Naive thymus-derived CD4-positive, alpha-beta T cell (primary cell): ENCODE measurements around the gene COQ6. TPM values are rescaled to one million over a fixed set of nuclear protein-coding genes. Genes with fewer than 3 reads are reported as not detected.
"Not testable (repeated sequence)": the region's sequence is repeated elsewhere in the genome, so short reads cannot be mapped to it uniquely, and the experiment has no call there.

Experiments
- ATAC-seq: fragments of 150-1000 bp; cut with Tn5 transposase; 2 replicates; pipeline ENCODE4 v1.10.0; 2021; ENCODE audit warnings: mild to moderate bottlenecking, moderate library complexity
- CTCF ChIA-PET: fragments of 350-600 bp; sonication (Branson Sonifier 250); formaldehyde crosslinking; loops from one replicate; lab custom pipeline; 2021; ENCODE audit warnings: antibody characterized with exemption; lab: Charles Lee
- POLR2A ChIA-PET: fragments of 350-600 bp; sonication (Branson Sonifier 250); formaldehyde crosslinking; loops from one replicate; lab custom pipeline; 2021; ENCODE audit warnings: antibody characterized with exemption, inconsistent platforms; lab: Charles Lee
- DNase-seq, 9 donors: peaks; one replicate each; pipeline versions ENCODE4 v3.0.0 to v3.0.0-alpha.2; 2020 to 2022; ENCODE audit warnings: mixed read lengths in 1 of 9
- H3K27ac ChIP-seq: one replicate; pipeline ENCODE4 v1.7.0; 2013; ENCODE audit warnings: mild to moderate bottlenecking, low read depth, low read length, moderate library complexity
- H3K27me3 ChIP-seq, 2 donors: one replicate each; pipeline ENCODE4 v1.7.0; 2013; ENCODE audit warnings: low read length in 2 of 2, mild to moderate bottlenecking in 2 of 2, moderate library complexity in 2 of 2; ENCODE audit not compliant: control insufficient read depth in 2 of 2, insufficient read depth in 2 of 2
- H3K36me3 ChIP-seq, 3 experiments: 1 replicate in 2 of 3; 2 replicates in 1 of 3; pipeline ENCODE4 v1.7.0; 2013; ENCODE audit warnings: low read length in 3 of 3, mild to moderate bottlenecking in 3 of 3, moderate library complexity in 1 of 3; ENCODE audit not compliant: insufficient read depth in 3 of 3, control insufficient read depth in 2 of 3
- H3K4me1 ChIP-seq, 2 donors: one replicate each; pipeline ENCODE4 v1.7.0; 2013; ENCODE audit warnings: low read length in 2 of 2, mild to moderate bottlenecking in 2 of 2, moderate library complexity in 1 of 2; ENCODE audit not compliant: control insufficient read depth in 2 of 2, insufficient read depth in 2 of 2
- H3K4me3 ChIP-seq: 2 replicates; pipeline ENCODE4 v1.7.0; 2013; ENCODE audit warnings: mild to moderate bottlenecking, low read length
- H3K9me3 ChIP-seq, 3 experiments: 1 replicate in 2 of 3; 2 replicates in 1 of 3; pipeline ENCODE4 v1.7.0; 2013; ENCODE audit warnings: low read length in 3 of 3; ENCODE audit not compliant: control insufficient read depth in 2 of 3
- H3K27ac Mint-ChIP-seq, 9 donors: one replicate each; pipeline ENCODE4 v1.8.0; 2020 to 2022; ENCODE audit warnings: mixed read lengths in 9 of 9, mild to moderate bottlenecking in 8 of 9, moderate library complexity in 5 of 9, inconsistent platforms in 2 of 9
- H3K27me3 Mint-ChIP-seq, 5 donors: one replicate each; pipeline ENCODE4 v1.8.0; 2021 to 2022; ENCODE audit warnings: mixed read lengths in 5 of 5, mild to moderate bottlenecking in 1 of 5
- H3K36me3 Mint-ChIP-seq, 5 donors: one replicate each; pipeline ENCODE4 v1.8.0; 2020 to 2022; ENCODE audit warnings: mixed read lengths in 5 of 5, mild to moderate bottlenecking in 3 of 5, inconsistent platforms in 1 of 5
- H3K4me1 Mint-ChIP-seq, 7 donors: one replicate each; pipeline ENCODE4 v1.8.0; 2020 to 2022; ENCODE audit warnings: mixed read lengths in 7 of 7, mild to moderate bottlenecking in 3 of 7, inconsistent platforms in 1 of 7
- H3K4me3 Mint-ChIP-seq, 10 donors: one replicate each; pipeline ENCODE4 v1.8.0; 2020 to 2022; ENCODE audit warnings: mild to moderate bottlenecking in 10 of 10, mixed read lengths in 10 of 10, moderate library complexity in 6 of 10, inconsistent platforms in 2 of 10
- H3K9me3 Mint-ChIP-seq, 11 donors: one replicate each; pipeline ENCODE4 v1.8.0; 2020 to 2022; ENCODE audit warnings: mixed read lengths in 11 of 11, mild to moderate bottlenecking in 4 of 11, inconsistent platforms in 1 of 11, moderate library complexity in 1 of 11
- intact Hi-C, 2 donors: fragments of 100-400 bp; cut with micrococcal nuclease; formaldehyde crosslinking; loops; one replicate each; pipeline ENCODE4 v1.15.1; 2023
- polyA plus RNA-seq, 2 donors: library from polyadenylated mRNA; unstranded; fragments of 300-500 nt; fragmentation: Illumina TruSeq; gene quantifications; one replicate each; pipeline ENCODE4 v1.2.3, GENCODE V29; 2021
- total RNA-seq, 6 experiments: library from RNA in 5 of 6; stranded (reverse) in 5 of 6; gene quantifications; 1 replicate in 5 of 6; 2 replicates in 1 of 6; pipeline ENCODE4 v1.2.3 and lab custom pipeline; 2021 to 2026

Gene COQ6
- total and polyA plus RNA-seq, 7 experiments from 2014 or later: 13.4 to 47.3 (median 24.4) TPM

- Mint-ChIP-seq H3K9me3 (no peaks in the 10 kb centered on the region), H3K4me3 (no peak overlapping the region), H3K27ac (no peak overlapping the region), H3K27me3 (no peaks in the 10 kb centered on the region), H3K4me1 (peaks cover 0 to 6% (median 0%) of the 10 kb centered on the region in 7 donors), H3K36me3 (peaks cover 0 to 28% (median 15%) of the 10 kb centered on the region in 5 donors)
- Histone ChIP-seq H3K36me3 (no peaks in the 10 kb centered on the region), H3K4me3 (no peak overlapping the region), H3K27me3 (no peaks in the 10 kb centered on the region), H3K9me3 (no peaks in the 10 kb centered on the region), H3K4me1 (no peaks in the 10 kb centered on the region), H3K27ac (no peak overlapping the region)
- ChIA-PET POLR2A (no interaction called here), CTCF (no interaction called here)
- ATAC-seq (no peak), DNase-seq (no peak)
- intact Hi-C loops: no loop called here
These were observed 48.6 kb downstream of the COQ6 start for GRCh38 chr14:73998726-73999125.

- ATAC-seq, H3K4me1 Mint-ChIP-seq, H3K27me3 ChIP-seq, DNase-seq, H3K36me3 ChIP-seq, H3K27ac Mint-ChIP-seq, H3K4me3 Mint-ChIP-seq, H3K4me1 ChIP-seq, H3K9me3 ChIP-seq, CTCF ChIA-PET, H3K27ac ChIP-seq, H3K27me3 Mint-ChIP-seq, H3K4me3 ChIP-seq, H3K9me3 Mint-ChIP-seq, POLR2A ChIA-PET, intact Hi-C loops: not testable (repeated sequence)
- peaks cover 0 to 23% (median 10%) of the 10 kb centered on the region in 5 donors for H3K36me3 Mint-ChIP-seq
These were observed 55.6 kb downstream of the COQ6 start for GRCh38 chr14:74005664-74006063.

DNA sequence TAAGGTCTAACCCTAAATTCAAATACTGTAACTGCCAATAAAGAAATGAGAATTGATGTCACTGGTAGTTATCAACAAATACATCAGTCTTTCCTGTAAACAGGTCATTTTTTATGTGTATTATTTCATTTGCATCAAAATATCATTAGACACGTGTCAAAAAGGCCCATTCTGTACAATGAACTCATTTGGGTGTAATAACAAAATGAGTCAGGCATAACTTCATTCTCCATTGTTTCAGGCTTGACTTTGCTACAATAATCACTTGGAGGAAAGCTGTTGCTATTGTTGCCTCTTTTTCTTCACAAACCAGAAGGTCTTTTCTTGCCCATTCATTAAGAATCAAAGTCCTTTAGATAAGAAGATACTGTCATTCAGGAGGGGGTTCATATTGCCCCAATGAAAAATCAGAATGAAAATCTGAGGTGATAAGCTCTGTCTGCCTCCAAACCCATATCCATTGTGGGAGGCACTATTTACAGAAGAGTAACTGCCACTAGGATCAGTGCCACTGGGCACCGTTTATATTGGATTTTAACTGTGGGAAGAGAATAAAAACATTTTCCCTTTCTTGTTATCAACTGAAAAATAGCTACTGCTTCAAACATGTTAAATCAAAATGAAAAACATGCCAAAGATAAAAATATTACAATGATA is 58.9 kb downstream of the COQ6 start:
- peaks cover 0 to 22% (median 0%) of the 10 kb centered on the region in 3 experiments for H3K36me3 ChIP-seq
- CTCF ChIA-PET: no interaction called here
- no peaks in the 10 kb centered on the region for H3K4me1 ChIP-seq
- Mint-ChIP-seq H3K36me3 (peaks cover 0 to 26% (median 7%) of the 10 kb centered on the region in 5 donors), H3K4me3 (no peak overlapping the region), H3K27me3 (no peaks in the 10 kb centered on the region), H3K9me3 (no peaks in the 10 kb centered on the region), H3K27ac (peak overlapping the region in 1 of 9 donors; percentile 55), H3K4me1 (no peaks in the 10 kb centered on the region)
- no peaks in the 10 kb centered on the region for H3K9me3 ChIP-seq
- H3K27me3 ChIP-seq: no peaks in the 10 kb centered on the region
- H3K27ac ChIP-seq: no peak overlapping the region
- intact Hi-C loops: no loop called here
- H3K4me3 ChIP-seq: no peak overlapping the region
- DNase-seq (no peak), ATAC-seq (no peak)
- POLR2A ChIA-PET: interaction anchor here (0.6 kb wide), 1 partner anchor 159 kb away, joined by 3 read pairs; no protein-coding TSS in a partner anchor

Other genes starting within 250 kb of the COQ6 start
- gene PNMA1, start 235.9 kb upstream of the COQ6 start, total RNA-seq: 10 to 100 TPM; 21.6 to 40.4 (median 37.1) TPM
- 10 to 100 TPM; 43.5 to 44.0 TPM for gene PNMA1, start 235.9 kb upstream of the COQ6 start, polyA plus RNA-seq
- 1 to 10 TPM; 1.2 to 7.9 (median 1.8) TPM for gene PTGR2, start 98.5 kb upstream of the COQ6 start, total RNA-seq
- 1 to 10 TPM; 3.4 to 6.5 TPM for gene PTGR2, start 98.5 kb upstream of the COQ6 start, polyA plus RNA-seq
- 10 to 100 TPM; 44.8 to 79.7 (median 51.1) TPM for gene ZNF410, start 63.4 kb upstream of the COQ6 start, total RNA-seq
- gene ZNF410, start 63.4 kb upstream of the COQ6 start, polyA plus RNA-seq: 10 to 100 TPM; 66.3 to 69.8 TPM
- gene FAM161B, start 208 bp upstream of the COQ6 start, total RNA-seq: 1 to 10 TPM; 1.8 to 6.6 (median 3.7) TPM
- 1 to 10 TPM; 1.7 to 4.5 TPM for gene FAM161B, start 208 bp upstream of the COQ6 start, polyA plus RNA-seq
- 10 to 100 TPM in 3 of 5 experiments, 1 to 10 TPM in 2; 8.6 to 17.1 (median 11.2) TPM for gene ENTPD5, start 69.0 kb downstream of the COQ6 start, total RNA-seq
- 1 to 10 TPM; 4.2 to 4.8 TPM for gene ENTPD5, start 69.0 kb downstream of the COQ6 start, polyA plus RNA-seq
- 1 to 10 TPM in 4 of 5 experiments, under 1 TPM in 1; 0.80 to 4.0 (median 2.6) TPM for gene BBOF1, start 69.0 kb downstream of the COQ6 start, total RNA-seq
- gene BBOF1, start 69.0 kb downstream of the COQ6 start, polyA plus RNA-seq: 1 to 10 TPM; 3.2 to 4.8 TPM
- gene ALDH6A1, start 134.2 kb downstream of the COQ6 start, total RNA-seq: 10 to 100 TPM in 4 of 5 experiments, 1 to 10 TPM in 1; 8.9 to 23.7 (median 19.2) TPM
- gene ALDH6A1, start 134.2 kb downstream of the COQ6 start, polyA plus RNA-seq: 10 to 100 TPM; 28.2 to 39.9 TPM
- gene LIN52, start 134.7 kb downstream of the COQ6 start, total RNA-seq: 10 to 100 TPM in 1 of 5 experiments, 1 to 10 TPM in 4; 6.6 to 16.3 (median 9.4) TPM
- gene LIN52, start 134.7 kb downstream of the COQ6 start, polyA plus RNA-seq: 10 to 100 TPM; 12.4 to 13.8 TPM